Cardiac fibroblast (primary cell): ENCODE data around the gene CHRM2.

Source experiments
- DNase-seq, 2 donors: peaks; one replicate each; pipeline versions ENCODE4 v3.0.0 to v3.0.0-alpha.2; 2010; ENCODE audit warnings: low read depth in 2 of 2
- H3K4me3 ChIP-seq, 2 donors: replicated peaks in 1 of 2; 1 replicate in 1 of 2; 2 replicates in 1 of 2; pipeline ENCODE4 v1.5.1; 2011; ENCODE audit warnings: low read depth in 2 of 2, low read length in 2 of 2, mild to moderate bottlenecking in 2 of 2, moderate library complexity in 1 of 2
- TF ChIP-seq, protein P1 (sequence below): IDR thresholded peaks from one replicate; pipeline ENCODE4 v1.5.1; 2011; ENCODE audit warnings: low read depth, mild to moderate bottlenecking, low read length, inconsistent platforms

CHRM2 gene

DNA sequence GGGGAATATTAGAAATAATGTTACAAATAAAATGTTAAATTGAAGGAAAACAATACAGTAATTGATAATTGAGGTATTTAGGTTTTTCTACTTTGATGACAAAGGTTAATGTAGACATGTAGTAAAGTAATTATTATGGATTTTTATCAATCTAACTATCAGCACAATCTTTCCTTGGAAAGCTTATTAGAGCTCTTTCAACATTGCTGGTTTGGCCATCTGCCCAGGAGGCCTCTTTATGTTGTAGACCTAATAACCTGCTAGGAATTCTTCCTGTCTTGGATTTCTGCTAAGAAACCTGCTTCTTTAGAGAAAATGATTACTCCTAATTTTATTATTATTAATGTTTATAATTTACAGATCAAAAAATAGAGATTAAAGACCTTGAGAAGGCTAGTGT is 78.9 kb downstream of the CHRM2 start:
- peak in 1 of 2 donors; percentile 9 for DNase-seq
- TF ChIP-seq, protein P1, sequence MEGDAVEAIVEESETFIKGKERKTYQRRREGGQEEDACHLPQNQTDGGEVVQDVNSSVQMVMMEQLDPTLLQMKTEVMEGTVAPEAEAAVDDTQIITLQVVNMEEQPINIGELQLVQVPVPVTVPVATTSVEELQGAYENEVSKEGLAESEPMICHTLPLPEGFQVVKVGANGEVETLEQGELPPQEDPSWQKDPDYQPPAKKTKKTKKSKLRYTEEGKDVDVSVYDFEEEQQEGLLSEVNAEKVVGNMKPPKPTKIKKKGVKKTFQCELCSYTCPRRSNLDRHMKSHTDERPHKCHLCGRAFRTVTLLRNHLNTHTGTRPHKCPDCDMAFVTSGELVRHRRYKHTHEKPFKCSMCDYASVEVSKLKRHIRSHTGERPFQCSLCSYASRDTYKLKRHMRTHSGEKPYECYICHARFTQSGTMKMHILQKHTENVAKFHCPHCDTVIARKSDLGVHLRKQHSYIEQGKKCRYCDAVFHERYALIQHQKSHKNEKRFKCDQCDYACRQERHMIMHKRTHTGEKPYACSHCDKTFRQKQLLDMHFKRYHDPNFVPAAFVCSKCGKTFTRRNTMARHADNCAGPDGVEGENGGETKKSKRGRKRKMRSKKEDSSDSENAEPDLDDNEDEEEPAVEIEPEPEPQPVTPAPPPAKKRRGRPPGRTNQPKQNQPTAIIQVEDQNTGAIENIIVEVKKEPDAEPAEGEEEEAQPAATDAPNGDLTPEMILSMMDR = no peak
- no peak overlapping the region for H3K4me3 ChIP-seq

DNA sequence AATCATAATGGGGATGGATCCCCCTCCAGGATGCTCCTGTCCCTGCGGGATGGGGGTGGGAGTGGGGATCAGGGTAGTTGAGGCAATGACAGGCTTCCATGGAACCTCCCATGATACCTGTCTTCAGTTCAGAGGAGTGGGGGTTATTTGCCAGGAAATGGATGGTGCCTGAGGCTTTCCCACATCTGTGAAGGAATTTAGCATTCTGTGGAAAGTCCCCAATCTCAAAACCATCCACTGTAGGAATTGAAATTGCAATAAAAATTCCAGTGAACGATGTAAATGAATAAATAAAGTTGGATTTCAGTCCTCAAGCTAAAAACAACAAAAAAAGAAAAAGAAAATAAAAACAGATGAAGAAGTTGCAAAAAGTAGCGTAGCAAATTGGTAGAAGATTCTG is 81.9 kb downstream of the CHRM2 start:
- H3K4me3 ChIP-seq = no peak overlapping the region
- DNase-seq = no peak
- TF ChIP-seq, protein P1 = no peak

- TF ChIP-seq, protein P1 = no peak
- no peak overlapping the region for H3K4me3 ChIP-seq
- peak; percentile 57 to 67 for DNase-seq
Measured at GRCh38 chr7:136953386-136953785, 84.9 kb downstream of the CHRM2 start.

GRCh38 chr7:136956232-136956631 is 87.8 kb downstream of the CHRM2 start:
- TF ChIP-seq, protein P1 = no peak
- DNase-seq = peak; percentile 62 to 72
- H3K4me3 ChIP-seq = no peak overlapping the region

DNA sequence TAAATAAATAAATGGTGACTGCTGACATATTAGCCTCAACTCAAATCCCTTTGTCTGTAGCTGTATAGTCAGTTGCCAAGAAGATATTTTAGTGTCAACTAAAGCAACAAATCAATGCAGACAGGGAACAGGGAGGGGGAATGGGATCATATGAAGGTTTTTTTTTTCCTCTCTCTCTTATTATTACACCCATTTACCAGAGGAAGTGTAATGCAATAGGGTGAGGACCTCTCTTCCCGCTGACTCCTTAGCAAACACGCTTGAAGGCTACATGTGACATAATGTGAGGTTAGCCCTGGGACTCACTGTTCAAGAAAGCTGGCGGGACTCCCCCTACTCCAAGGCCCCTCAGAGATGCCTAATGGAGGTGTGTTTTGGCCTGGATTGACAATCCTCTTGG is 88.2 kb downstream of the CHRM2 start:
- TF ChIP-seq, protein P1 = no peak
- no peak overlapping the region for H3K4me3 ChIP-seq
- DNase-seq = peak; percentile 62 to 65

DNA sequence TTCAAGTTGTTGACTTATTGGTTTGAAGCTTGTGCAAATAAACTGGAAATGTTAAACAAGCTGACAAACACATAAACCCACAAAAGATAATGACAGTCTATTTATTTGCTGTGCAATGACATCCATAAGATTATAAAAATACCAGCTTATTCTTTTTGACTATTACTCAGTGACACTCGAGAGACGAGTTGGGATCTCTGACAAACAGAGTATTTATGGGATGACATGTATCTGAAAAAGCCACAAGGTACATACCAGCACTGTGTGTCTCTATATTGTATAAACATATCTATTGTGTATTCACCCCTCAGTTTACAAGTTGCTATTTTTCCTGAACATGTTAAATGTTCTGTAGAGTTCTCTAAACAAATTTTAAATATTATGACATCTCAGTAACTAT is 88.9 kb downstream of the CHRM2 start:
- DNase-seq = peak in 1 of 2 donors; percentile 61

DNA sequence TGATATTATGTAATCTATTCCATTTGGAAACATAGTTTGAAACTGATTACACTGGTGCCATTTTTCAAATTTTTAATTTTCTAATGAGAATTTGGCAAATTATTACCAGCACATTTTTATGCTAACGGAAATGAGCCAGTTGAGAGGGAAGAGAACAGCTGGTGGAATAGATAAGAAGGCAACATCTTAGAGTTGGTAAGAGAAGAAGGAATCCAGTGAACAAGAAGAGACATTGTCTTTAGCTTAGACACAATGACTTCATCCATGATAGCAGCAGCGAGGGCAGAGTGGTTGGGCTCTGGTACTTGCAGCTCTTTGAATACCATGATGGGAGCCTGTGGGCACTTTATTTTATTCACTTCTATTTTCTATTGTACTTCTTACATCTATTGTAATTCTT is 89.6 kb downstream of the CHRM2 start:
- no peak overlapping the region for H3K4me3 ChIP-seq
- peak; percentile 19 to 50 for DNase-seq
- TF ChIP-seq, protein P1 = no peak

More for the DNA sequence above, 88.9 kb downstream of the CHRM2 start:
- no peak overlapping the region for H3K4me3 ChIP-seq
- TF ChIP-seq, protein P1 = no peak
